H1 (cell line): ENCODE measurements around the gene LMO2. TPM values are rescaled to one million over a fixed set of nuclear protein-coding genes. Genes with fewer than 3 reads are reported as not detected.

Experiments
- CTCF ChIA-PET: fragments of 300-600 bp; sonication (Branson Sonifier 250); formaldehyde crosslinking; loops from one replicate; lab custom pipeline; 2021; ENCODE audit not compliant: partially characterized antibody; lab: Charles Lee
- POLR2A ChIA-PET: fragments of 300-600 bp; sonication (Branson Sonifier 250); formaldehyde crosslinking; loops from one replicate; lab custom pipeline; 2021; ENCODE audit warnings: inconsistent platforms; ENCODE audit not compliant: partially characterized antibody; lab: Charles Lee
- DNase-seq, 2 experiments: peaks; one replicate each; pipeline versions ENCODE4 v3.0.0 to v3.0.0-alpha.2; 2010 to 2022; ENCODE audit warnings: low spot score in 2 of 2, low read depth in 1 of 2, mixed read lengths in 1 of 2
- FAIRE-seq: peaks from 2 replicates; lab custom pipeline; 2011; peaks lifted over from hg19 to GRCh38; lab: Jason Lieb, UNC
- H2AFZ ChIP-seq: 2 replicates; pipeline ENCODE4 v1.8.1; 2012; ENCODE audit warnings: low read length, inconsistent platforms
- H2AK5ac ChIP-seq: 2 replicates; pipeline ENCODE4 v1.6.1; 2013; ENCODE audit warnings: low read depth, low read length
- H2BK120ac ChIP-seq: replicated peaks from 2 replicates; pipeline ENCODE3; 2013; ENCODE audit warnings: low read depth, low read length, inconsistent platforms
- H2BK12ac ChIP-seq: 2 replicates; pipeline ENCODE4 v1.6.1; 2013; ENCODE audit warnings: low read depth, low read length
- H2BK15ac ChIP-seq: 2 replicates; pipeline ENCODE4 v1.6.1; 2013; ENCODE audit warnings: low read length
- H2BK20ac ChIP-seq: 2 replicates; pipeline ENCODE4 v1.6.1; 2013; ENCODE audit warnings: low read length
- H2BK5ac ChIP-seq: 2 replicates; pipeline ENCODE4 v1.6.1; 2013; ENCODE audit warnings: low read depth, low read length
- H3K14ac ChIP-seq: 2 replicates; pipeline ENCODE4 v1.6.1; 2013; ENCODE audit warnings: inconsistent platforms; ENCODE audit not compliant: insufficient read length
- H3K18ac ChIP-seq: 2 replicates; pipeline ENCODE4 v1.6.1; 2013; ENCODE audit warnings: low read length; ENCODE audit errors: extremely low read depth
- H3K23ac ChIP-seq: 2 replicates; pipeline ENCODE4 v1.6.1; 2013; ENCODE audit warnings: inconsistent platforms; ENCODE audit not compliant: insufficient read length
- H3K23me2 ChIP-seq: 2 replicates; pipeline ENCODE4 v1.6.1; 2013; ENCODE audit warnings: low read depth, low read length
- H3K27ac ChIP-seq: 2 replicates; pipeline ENCODE4 v1.6.1; 2011; ENCODE audit warnings: low read depth, low read length, inconsistent platforms
- H3K27me3 ChIP-seq, 4 experiments: replicated peaks in 1 of 4; 1 replicate in 1 of 4; 2 replicates in 3 of 4; pipeline versions ENCODE4 v1.6.1 to v1.8.1; 2011 to 2013; ENCODE audit warnings: low read length in 3 of 4, mild to moderate bottlenecking in 3 of 4, inconsistent platforms in 2 of 4, mixed read lengths in 2 of 4, moderate library complexity in 1 of 4; ENCODE audit not compliant: control insufficient read depth in 3 of 4, insufficient read depth in 3 of 4; ENCODE audit errors: extremely low read depth in 1 of 4
- H3K36me3 ChIP-seq, 4 experiments: 2 replicates each; pipeline versions ENCODE4 v1.6.1 to v1.8.1; 2011 to 2013; ENCODE audit warnings: mild to moderate bottlenecking in 4 of 4, low read length in 3 of 4, moderate library complexity in 2 of 4, control low read depth in 1 of 4, inconsistent platforms in 1 of 4; ENCODE audit not compliant: insufficient read depth in 4 of 4, control insufficient read depth in 2 of 4
- H3K4ac ChIP-seq: replicated peaks from 2 replicates; pipeline ENCODE3; 2013; ENCODE audit warnings: low read length, low read depth, mixed read lengths, inconsistent platforms; ENCODE audit not compliant: insufficient read length
- H3K4me1 ChIP-seq, 4 experiments: replicated peaks in 1 of 4; 1 replicate in 1 of 4; 2 replicates in 3 of 4; pipeline versions ENCODE4 v1.6.1 to v1.8.1; 2011 to 2013; ENCODE audit warnings: low read length in 3 of 4, inconsistent platforms in 2 of 4, mixed read lengths in 1 of 4; ENCODE audit not compliant: insufficient read depth in 4 of 4, control insufficient read depth in 3 of 4
- H3K4me2 ChIP-seq, 2 experiments: 2 replicates each; pipeline versions ENCODE4 v1.6.1 to v1.8.1; 2011 to 2013; ENCODE audit warnings: low read depth in 2 of 2, low read length in 2 of 2, control low read depth in 1 of 2, inconsistent platforms in 1 of 2, mild to moderate bottlenecking in 1 of 2; ENCODE audit not compliant: insufficient read depth in 1 of 2
- H3K4me3 ChIP-seq, 4 experiments: fragments of 200-600, 300-600 bp in 1 of 4; sonication (generic), shearing (Covaris generic), sonication (Bioruptor Twin) in 1 of 4; 2 replicates each; pipeline versions ENCODE4 v1.5.1 to v1.8.1; 2011 to 2016; ENCODE audit warnings: low read length in 4 of 4, low read depth in 3 of 4, control low read depth in 2 of 4, inconsistent platforms in 2 of 4, mild to moderate bottlenecking in 2 of 4, mixed read lengths in 1 of 4, moderate library complexity in 1 of 4; ENCODE audit not compliant: insufficient read depth in 2 of 4; ENCODE audit errors: extremely low read depth in 1 of 4
- H3K56ac ChIP-seq: replicated peaks from 2 replicates; pipeline ENCODE3; 2013; ENCODE audit warnings: low read depth, mild to moderate bottlenecking, mixed read lengths, low read length, inconsistent platforms; ENCODE audit not compliant: insufficient read length
- H3K79me1 ChIP-seq: 2 replicates; pipeline ENCODE4 v1.6.1; 2013; ENCODE audit warnings: low read depth, low read length, control low read depth
- H3K79me2 ChIP-seq, 2 experiments: 2 replicates each; pipeline versions ENCODE4 v1.6.1 to v1.8.1; 2012 to 2013; ENCODE audit warnings: low read length in 2 of 2, mild to moderate bottlenecking in 2 of 2, inconsistent platforms in 1 of 2; ENCODE audit not compliant: insufficient read depth in 2 of 2, control insufficient read depth in 1 of 2
- H3K9ac ChIP-seq, 4 experiments: replicated peaks in 1 of 4; 1 replicate in 1 of 4; 2 replicates in 3 of 4; pipeline versions ENCODE4 v1.6.1 to v1.8.1; 2011 to 2013; ENCODE audit warnings: low read depth in 3 of 4, low read length in 3 of 4, control low read depth in 2 of 4, mild to moderate bottlenecking in 2 of 4, moderate library complexity in 2 of 4, inconsistent platforms in 1 of 4; ENCODE audit errors: extremely low read depth in 1 of 4
- H3K9me3 ChIP-seq, 2 experiments: 2 replicates each; pipeline versions ENCODE4 v1.6.1 to v1.8.1; 2012 to 2013; ENCODE audit warnings: mild to moderate bottlenecking in 2 of 2, moderate library complexity in 2 of 2, control low read depth in 1 of 2, inconsistent platforms in 1 of 2, low read depth in 1 of 2, low read length in 1 of 2, mixed read lengths in 1 of 2; ENCODE audit not compliant: insufficient read depth in 2 of 2
- H4K20me1 ChIP-seq, 2 experiments: replicated peaks in 1 of 2; 2 replicates each; pipeline versions ENCODE3 to v1.8.1; 2011 to 2013; ENCODE audit warnings: inconsistent platforms in 2 of 2, low read length in 2 of 2, mild to moderate bottlenecking in 1 of 2; ENCODE audit not compliant: insufficient read depth in 2 of 2, control insufficient read depth in 1 of 2
- H4K5ac ChIP-seq: 2 replicates; pipeline ENCODE4 v1.6.1; 2013; ENCODE audit warnings: low read length, low read depth, mixed read lengths, inconsistent platforms; ENCODE audit not compliant: insufficient read length
- H4K8ac ChIP-seq: 2 replicates; pipeline ENCODE4 v1.8.0; 2013; ENCODE audit warnings: mild to moderate bottlenecking, moderate library complexity, low read length, inconsistent platforms; ENCODE audit not compliant: insufficient read depth; ENCODE audit errors: extremely low read depth
- H4K91ac ChIP-seq: replicated peaks from 2 replicates; pipeline ENCODE3; 2013; ENCODE audit warnings: low read length, mixed read lengths, inconsistent platforms; ENCODE audit not compliant: insufficient read length
- CBX8 ChIP-seq: fragments of 300-800, 300-1000 bp; sonication (generic); IDR thresholded peaks from 2 replicates; pipeline ENCODE4 v1.7.1; 2016; ENCODE audit warnings: low read depth, low read length, borderline replicate concordance
- KDM4A ChIP-seq: IDR thresholded peaks from one replicate; pipeline ENCODE4 v1.7.1; 2012; ENCODE audit warnings: low read depth, mild to moderate bottlenecking, moderate library complexity, low read length, inconsistent platforms; ENCODE audit not compliant: severe bottlenecking
- NANOG ChIP-seq: IDR thresholded peaks from 2 replicates; pipeline ENCODE4 v1.6.1; 2011; ENCODE audit warnings: low read length, low read depth, mild to moderate bottlenecking, inconsistent platforms; ENCODE audit not compliant: insufficient read depth, poor library complexity, severe bottlenecking
- POLR2AphosphoS5 ChIP-seq: IDR thresholded peaks from 2 replicates; pipeline ENCODE4 v1.6.1; 2011; ENCODE audit warnings: low read depth, low read length
- YY1 ChIP-seq: IDR thresholded peaks from 2 replicates; pipeline ENCODE4 v1.6.1; 2011; ENCODE audit warnings: low read depth, mild to moderate bottlenecking, low read length
- ZNF274 ChIP-seq: IDR thresholded peaks from 2 replicates; pipeline ENCODE4 v1.7.0; 2012; ENCODE audit warnings: low read length, borderline replicate concordance; ENCODE audit errors: extremely low read depth
- WGBS, 2 experiments: shearing (Covaris generic) in 1 of 2; methylation state at CpG; one replicate each; pipeline versions ENCODE4 v1.1.6 to v1.1.7; 2013 to 2015; ENCODE audit warnings: low lambda C conversion rate in 2 of 2, mixed read lengths in 2 of 2, inconsistent platforms in 1 of 2, low coverage in 1 of 2, missing lambda C conversion rate in 1 of 2; ENCODE audit not compliant: insufficient replicate concordance in 2 of 2, insufficient coverage in 1 of 2, insufficient read length in 1 of 2; ENCODE audit errors: extremely low coverage in 1 of 2, missing lambda C conversion rate in 1 of 2; 5-methylcytosine and 5-hydroxymethylcytosine counted together
- polyA plus RNA-seq, 7 experiments: library from polyadenylated mRNA; depleted of rRNA in 3 of 7; stranded (reverse) in 5 of 7; unstranded in 2 of 7; fragments of >200 nt in 5 of 7; fragments of 200-250 nt in 2 of 7; gene quantifications; 1 replicate in 5 of 7; 2 replicates in 1 of 7; 4 replicates in 1 of 7; pipeline versions ENCODE4 v1.2.1 to v1.2.3, GENCODE V29; 2011 to 2013; ENCODE audit warnings: missing spikeins in 2 of 7, mixed read lengths in 2 of 7
- total RNA-seq: library from RNA; stranded (reverse); fragmentation: NEBNext Ultra II Directional; extraction: Animal tissue kit (Norgen Biotek cat#: 25700); gene quantifications from 2 replicates; pipeline ENCODE4 v1.2.1, GENCODE V29; 2021

Gene LMO2
- total and polyA plus RNA-seq, 2 of the 8 experiments (the other 6 are each of a cell fraction or from before 2014, with no cell fraction given): 1.6 to 2.7 TPM

DNA sequence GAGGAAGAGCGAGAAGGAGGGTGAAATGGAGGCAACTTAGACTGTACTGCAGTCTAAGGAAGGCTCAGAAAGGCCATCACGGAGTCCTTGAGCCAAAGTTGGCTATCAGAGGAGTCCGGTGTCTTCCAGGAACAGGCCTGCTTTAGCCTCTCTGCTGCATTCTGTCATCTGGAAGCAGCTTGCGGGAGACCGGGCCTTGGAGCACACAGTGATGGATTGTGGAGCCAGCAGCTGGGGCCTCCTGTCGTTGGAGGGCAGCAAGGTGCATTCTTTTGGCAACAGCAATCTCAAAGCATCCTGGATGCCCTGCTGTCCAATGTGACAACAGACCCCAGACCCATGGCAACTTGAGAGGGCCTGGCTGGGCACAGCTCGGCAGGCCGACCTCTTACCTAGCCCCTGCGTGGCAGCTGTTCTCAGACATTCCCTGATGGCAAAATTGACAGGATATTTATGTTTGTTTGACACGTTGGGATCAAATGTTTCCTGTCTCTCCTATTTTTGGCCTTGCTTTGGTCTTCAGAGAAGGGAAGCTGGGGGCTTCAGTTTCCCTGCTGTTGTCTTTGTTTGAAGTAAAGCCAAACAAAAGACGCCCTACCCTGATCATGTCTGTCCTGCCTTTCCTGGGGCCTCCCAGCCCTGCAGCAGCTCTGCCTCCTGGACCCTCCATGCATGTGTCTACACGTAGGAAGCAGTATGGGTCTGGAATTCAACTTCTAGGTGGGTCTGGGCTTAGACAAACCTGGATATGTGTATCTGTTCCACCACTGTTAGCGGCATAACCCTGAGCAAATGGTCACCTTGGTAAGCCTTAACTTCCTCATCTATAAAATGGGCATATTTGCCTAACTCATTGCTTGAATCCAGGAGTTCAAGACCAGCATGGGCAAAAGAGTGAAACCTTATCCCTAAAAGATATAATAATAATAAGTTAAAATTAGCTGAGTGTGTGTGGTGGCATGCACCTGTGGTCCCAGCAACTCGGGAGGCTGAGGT, 43.9 kb upstream of the LMO2 start:
- Histone ChIP-seq H3K4me3 (no peak overlapping the region), H3K4me1 (peaks cover 0 to 4% (median under 1%) of the 10 kb centered on the region in 4 experiments; a peak in 1 of 7 replicates), H2BK12ac (no peak overlapping the region), H4K8ac (peak overlapping the region; percentile 54; the same call in 1 of the 2 replicates), H3K23ac (no peak overlapping the region), H3K36me3 (no peaks in the 10 kb centered on the region), H3K56ac (no peak overlapping the region), H2BK20ac (no peak overlapping the region), H2AFZ (no peak overlapping the region), H3K27me3 (no peaks in the 10 kb centered on the region), H4K91ac (no peak overlapping the region), H4K20me1 (no peaks in the 10 kb centered on the region), H2BK120ac (no peak overlapping the region), H2BK5ac (no peak overlapping the region), H2BK15ac (no peak overlapping the region), H3K23me2 (no peaks in the 10 kb centered on the region), H3K79me2 (no peaks in the 10 kb centered on the region), H2AK5ac (no peak overlapping the region), H3K79me1 (no peaks in the 10 kb centered on the region), H4K5ac (no peak overlapping the region), H3K4ac (no peak overlapping the region), H3K18ac (no peak overlapping the region), H3K27ac (no peak overlapping the region), H3K4me2 (no peak overlapping the region), H3K9me3 (no peaks in the 10 kb centered on the region), H3K9ac (no peak overlapping the region), H3K14ac (no peak overlapping the region)
- ChIA-PET CTCF (interaction anchor here (0.7 to 2.9 kb wide), 12 partner anchors 22 to 769 kb away, joined by 3 to 7 read pairs (median 4); no protein-coding TSS in a partner anchor), POLR2A (interaction anchor here (0.6 kb wide), 1 partner anchor 73 kb away, joined by 4 read pairs; no protein-coding TSS in a partner anchor)
- DNase-seq (no peak), FAIRE-seq (no peak)
- 82% methylated on average over 14 of the region's 14 CpGs; no CpG with 5 or more reads in 1 of the 2 experiments for WGBS, 2 experiments
- TF ChIP-seq YY1: no peak
- TF ChIP-seq NANOG: no peak
- no peak for TF ChIP-seq KDM4A
- no peak for TF ChIP-seq ZNF274
- TF ChIP-seq CBX8: no peak
- no peak for TF ChIP-seq POLR2AphosphoS5
